Testis (tissue), 2 donors: ENCODE data around the gene UBAP2.

Source experiments
- CTCF ChIP-seq, 3 experiments: fragments of 450-650 bp in 2 of 3; fragments of 200-600 bp in 1 of 3; sonication (generic) in 1 of 3; IDR thresholded peaks; one replicate each; pipeline ENCODE4 v1.5.1; 2016 to 2019; ENCODE audit warnings: antibody characterized with exemption in 3 of 3, mild to moderate bottlenecking in 2 of 3, moderate library complexity in 1 of 3
- POLR2A ChIP-seq: fragments of 450-650 bp; IDR thresholded peaks from one replicate; pipeline ENCODE4 v1.6.1; 2017; ENCODE audit warnings: antibody characterized with exemption, mild to moderate bottlenecking, moderate library complexity

- TF ChIP-seq CTCF (IDR thresholded peaks at IDR 0.05), result no peak
- TF ChIP-seq POLR2A, result no peak
Measured at GRCh38 chr9:34001298-34001697, 47.4 kb downstream of the UBAP2 start.
